ENCODE results near the gene CDIP1.

GRCh38 chr16:4505356-4506147 lies 33.0 kb downstream of the CDIP1 start:
- no peak for TF ChIP-seq CTCF (IDR thresholded peaks at IDR 0.05)
- TF ChIP-seq POLR2A (IDR thresholded peaks at IDR 0.05) = no peak
- TF ChIP-seq POLR2AphosphoS5 (IDR thresholded peaks at IDR 0.05) = no peak

Data from breast epithelium (tissue), 3 donors.